WERI-Rb-1 (cell line): Measurements from ENCODE around the gene REPS2.

Experiments
- DNase-seq: peaks from one replicate; pipeline ENCODE4 v3.0.0-alpha.2; 2020
- H3K27ac ChIP-seq: fragments of 250-450 bp; sonication (Bioruptor Pico); 2 replicates; pipeline ENCODE4 v1.5.1; 2020; ENCODE audit warnings: mild to moderate bottlenecking, moderate library complexity
- H3K27me3 ChIP-seq: fragments of 250-450 bp; sonication (Bioruptor Pico); 2 replicates; pipeline ENCODE4 v1.5.1; 2021; ENCODE audit warnings: mild to moderate bottlenecking, low read depth, moderate library complexity; ENCODE audit not compliant: insufficient read depth, severe bottlenecking
- H3K36me3 ChIP-seq: fragments of 250-450 bp; sonication (Bioruptor Pico); 2 replicates; pipeline ENCODE4 v1.5.1; 2020; ENCODE audit warnings: mild to moderate bottlenecking, moderate library complexity
- H3K4me3 ChIP-seq: 2 replicates; pipeline ENCODE4 v1.5.1; 2011; ENCODE audit warnings: low read depth, mild to moderate bottlenecking, control low read depth, low read length
- H3K9me3 ChIP-seq: fragments of 250-450 bp; sonication (Bioruptor Pico); 2 replicates; pipeline ENCODE4 v1.5.1; 2021; ENCODE audit warnings: mild to moderate bottlenecking, moderate library complexity; ENCODE audit not compliant: severe bottlenecking
- CTCF ChIP-seq: IDR thresholded peaks from 2 replicates; pipeline ENCODE4 v1.5.1; 2011; ENCODE audit warnings: low read depth, mild to moderate bottlenecking, control low read depth, inconsistent platforms, low read length

The REPS2 gene

GRCh38 chrX:16993791-16994318 lies 47.4 kb downstream of the REPS2 start:
- Histone ChIP-seq H3K9me3 (no peaks in the 10 kb centered on the region), H3K4me3 (no peak overlapping the region), H3K36me3 (no peaks in the 10 kb centered on the region), H3K27me3 (peaks cover 14% of the 10 kb centered on the region), H3K27ac (no peak overlapping the region)
- DNase-seq = no peak
- TF ChIP-seq CTCF = peak; percentile 36; the same call in 1 of the 2 replicates

DNA sequence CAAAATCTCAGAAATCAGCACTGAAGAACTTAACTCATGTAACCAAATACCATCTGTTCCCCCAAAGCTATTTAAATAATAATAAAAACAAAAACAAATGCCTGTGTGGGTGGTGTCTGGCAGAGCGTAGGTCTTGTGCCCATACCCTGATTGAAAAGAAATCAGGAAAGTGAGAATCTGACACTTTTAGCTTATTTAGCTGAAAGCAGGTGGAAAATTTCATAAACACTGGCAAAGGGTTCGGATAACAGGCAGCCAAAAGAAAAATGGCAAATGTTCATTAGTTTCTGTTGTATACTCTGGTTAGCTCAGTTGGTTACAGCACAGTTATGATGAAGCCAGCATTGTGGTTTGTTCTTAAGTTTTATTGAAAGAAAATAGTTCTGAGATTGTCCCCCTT lies 48.3 kb downstream of the REPS2 start:
- Histone ChIP-seq H3K4me3 (no peak overlapping the region), H3K9me3 (no peaks in the 10 kb centered on the region), H3K36me3 (no peaks in the 10 kb centered on the region), H3K27ac (no peak overlapping the region), H3K27me3 (peaks cover 21% of the 10 kb centered on the region)
- DNase-seq = no peak
- TF ChIP-seq CTCF = no peak

- H3K27ac ChIP-seq = no peak overlapping the region
- H3K36me3 ChIP-seq = no peaks in the 10 kb centered on the region
- no peaks in the 10 kb centered on the region for H3K9me3 ChIP-seq
- DNase-seq = no peak
- H3K4me3 ChIP-seq = no peak overlapping the region
- TF ChIP-seq CTCF = no peak
- H3K27me3 ChIP-seq = peaks cover 15% of the 10 kb centered on the region
Measured at GRCh38 chrX:16997313-16997712, 50.9 kb downstream of the REPS2 start.

DNA sequence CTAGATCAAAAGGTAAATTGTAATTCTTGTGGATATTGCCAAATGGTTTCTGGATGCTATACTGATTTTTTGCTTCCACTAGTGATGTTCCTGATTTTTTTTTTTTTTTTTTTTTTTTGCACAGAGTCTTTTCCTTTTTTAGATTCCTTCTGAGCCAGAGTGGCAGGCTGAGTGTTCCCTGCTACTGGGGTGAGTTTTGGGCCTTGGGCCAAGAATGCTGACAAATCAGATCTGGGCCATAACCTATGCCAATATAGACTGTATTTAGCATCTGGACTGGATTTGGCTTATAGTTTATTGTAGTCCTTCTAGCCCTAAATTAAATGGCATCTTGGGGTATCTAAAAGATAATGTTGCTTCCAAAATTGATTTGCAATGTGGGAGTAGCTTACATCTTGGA lies 52.8 kb downstream of the REPS2 start:
- H3K27ac ChIP-seq = no peak overlapping the region
- H3K36me3 ChIP-seq = no peaks in the 10 kb centered on the region
- no peak for DNase-seq
- no peak overlapping the region for H3K4me3 ChIP-seq
- no peak for TF ChIP-seq CTCF
- no peaks in the 10 kb centered on the region for H3K9me3 ChIP-seq
- H3K27me3 ChIP-seq = peaks cover 15% of the 10 kb centered on the region

DNA sequence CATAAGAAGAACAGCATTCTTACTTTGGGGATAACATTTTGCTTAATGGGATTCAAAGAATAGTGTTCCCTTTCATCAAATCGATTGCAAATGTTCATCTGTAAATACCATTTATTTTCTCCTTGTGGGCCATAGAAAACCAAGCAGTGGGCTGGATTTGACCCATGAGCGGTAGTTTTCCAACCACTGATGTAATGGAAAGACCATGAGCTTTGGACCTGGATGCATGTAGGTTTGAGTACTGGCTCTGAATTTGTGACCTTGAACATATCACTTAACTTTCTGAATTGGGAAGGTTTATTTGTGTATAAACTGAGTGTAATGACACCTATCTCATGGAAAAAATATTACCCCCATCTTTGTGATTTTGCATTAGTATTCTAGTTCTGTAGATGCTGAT lies 54.3 kb downstream of the REPS2 start:
- DNase-seq = no peak
- Histone ChIP-seq H3K36me3 (no peaks in the 10 kb centered on the region), H3K4me3 (no peak overlapping the region), H3K27me3 (peaks cover 10% of the 10 kb centered on the region), H3K9me3 (no peaks in the 10 kb centered on the region), H3K27ac (no peak overlapping the region)
- no peak for TF ChIP-seq CTCF

GRCh38 chrX:17005712-17006368 lies 59.4 kb downstream of the REPS2 start:
- Histone ChIP-seq H3K27me3 (peaks cover 3% of the 10 kb centered on the region), H3K36me3 (no peaks in the 10 kb centered on the region), H3K4me3 (no peak overlapping the region), H3K27ac (no peak overlapping the region), H3K9me3 (no peaks in the 10 kb centered on the region)
- no peak for DNase-seq
- TF ChIP-seq CTCF = no peak
